Measurements from ENCODE around the gene DDX27. TPM values are rescaled to one million over a fixed set of nuclear protein-coding genes. Genes with fewer than 3 reads are reported as not detected.
A peak's percentile ranks its signal among the peaks of the same experiment; 100 is the strongest.

The DDX27 gene
- total RNA-seq, 2 donors from 2014 or later, result 18.2 to 42.8 TPM

DNA sequence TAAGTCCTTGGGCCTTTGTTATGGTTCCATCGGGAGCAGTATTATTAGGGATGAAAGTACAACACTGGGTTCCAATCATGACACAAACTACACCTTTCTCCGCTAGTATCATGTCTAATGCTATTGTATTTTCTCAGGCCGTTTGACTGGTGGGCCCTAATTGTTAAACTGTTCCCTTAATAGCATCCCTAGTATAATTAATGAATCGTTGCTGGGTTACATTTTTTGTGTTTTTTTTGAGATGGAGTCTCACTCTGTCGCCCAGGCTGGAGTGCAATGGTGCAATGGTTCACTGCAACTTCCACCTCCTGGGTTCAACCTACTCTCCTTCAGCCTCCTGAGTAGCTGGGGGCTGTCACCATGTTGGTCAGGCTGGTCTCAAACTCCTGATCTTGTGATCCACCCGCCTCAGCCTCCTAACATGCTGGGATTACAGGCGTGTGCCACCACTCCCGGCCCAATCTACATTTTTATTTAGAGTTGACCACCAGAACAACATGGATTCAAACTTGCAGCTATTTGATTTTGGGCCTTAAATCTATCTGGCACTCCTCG is 62.8 kb downstream of the DDX27 start:
- Histone ChIP-seq H3K36me3 (replicated peaks in 1 of 2; ENCODE audit: insufficient read depth in 1 of 2, low read depth in 2 of 2) (peaks cover 42 to 43% of the 10 kb centered on the region in 2 donors), H3K4me1 (peaks cover 43% of the 10 kb centered on the region), H3K27me3 (no peaks in the 10 kb centered on the region), H3K4me3 (no peak overlapping the region), H3K27ac (no peak overlapping the region), H3K9me3 (peaks cover 0 to 30% (median 0%) of the 10 kb centered on the region in 3 donors)
- ATAC-seq, result no peak
- 82 to 86% methylated on average over 9 of the region's 9 CpGs for WGBS, 2 donors
- intact Hi-C loops (cut with DNase I), result no loop called here
- TF ChIP-seq POLR2A (IDR thresholded peaks at IDR 0.05), result no peak
- TF ChIP-seq, protein P1, sequence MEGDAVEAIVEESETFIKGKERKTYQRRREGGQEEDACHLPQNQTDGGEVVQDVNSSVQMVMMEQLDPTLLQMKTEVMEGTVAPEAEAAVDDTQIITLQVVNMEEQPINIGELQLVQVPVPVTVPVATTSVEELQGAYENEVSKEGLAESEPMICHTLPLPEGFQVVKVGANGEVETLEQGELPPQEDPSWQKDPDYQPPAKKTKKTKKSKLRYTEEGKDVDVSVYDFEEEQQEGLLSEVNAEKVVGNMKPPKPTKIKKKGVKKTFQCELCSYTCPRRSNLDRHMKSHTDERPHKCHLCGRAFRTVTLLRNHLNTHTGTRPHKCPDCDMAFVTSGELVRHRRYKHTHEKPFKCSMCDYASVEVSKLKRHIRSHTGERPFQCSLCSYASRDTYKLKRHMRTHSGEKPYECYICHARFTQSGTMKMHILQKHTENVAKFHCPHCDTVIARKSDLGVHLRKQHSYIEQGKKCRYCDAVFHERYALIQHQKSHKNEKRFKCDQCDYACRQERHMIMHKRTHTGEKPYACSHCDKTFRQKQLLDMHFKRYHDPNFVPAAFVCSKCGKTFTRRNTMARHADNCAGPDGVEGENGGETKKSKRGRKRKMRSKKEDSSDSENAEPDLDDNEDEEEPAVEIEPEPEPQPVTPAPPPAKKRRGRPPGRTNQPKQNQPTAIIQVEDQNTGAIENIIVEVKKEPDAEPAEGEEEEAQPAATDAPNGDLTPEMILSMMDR (IDR thresholded peaks at IDR 0.05), result no peak
- no peak for DNase-seq

GRCh38 chr20:49282584-49283171 is 63.5 kb downstream of the DDX27 start:
- no peak for ATAC-seq
- Histone ChIP-seq H3K27ac (no peak overlapping the region), H3K36me3 (replicated peaks in 1 of 2; ENCODE audit: insufficient read depth in 1 of 2, low read depth in 2 of 2) (peaks cover 46 to 49% of the 10 kb centered on the region in 2 donors), H3K4me3 (no peak overlapping the region), H3K27me3 (no peaks in the 10 kb centered on the region), H3K9me3 (peaks cover 0 to 35% (median 0%) of the 10 kb centered on the region in 3 donors), H3K4me1 (peaks cover 41% of the 10 kb centered on the region)
- TF ChIP-seq, protein P1 (IDR thresholded peaks at IDR 0.05), result no peak
- TF ChIP-seq POLR2A (IDR thresholded peaks at IDR 0.05), result peak in 1 of 3 donors; percentile 2
- 79 to 83% methylated on average over 20 of the region's 20 CpGs for WGBS, 2 donors
- no peak for DNase-seq
- intact Hi-C loops (cut with DNase I), result no loop called here

- intact Hi-C loops (cut with DNase I), result no loop called here
- Histone ChIP-seq H3K9me3 (peaks cover 0 to 35% (median 0%) of the 10 kb centered on the region in 3 donors), H3K27me3 (no peaks in the 10 kb centered on the region), H3K4me1 (peaks cover 42% of the 10 kb centered on the region), H3K4me3 (no peak overlapping the region), H3K36me3 (replicated peaks in 1 of 2; ENCODE audit: insufficient read depth in 1 of 2, low read depth in 2 of 2) (peaks cover 50% of the 10 kb centered on the region in 2 donors), H3K27ac (no peak overlapping the region)
- TF ChIP-seq POLR2A (IDR thresholded peaks at IDR 0.05), result no peak
- TF ChIP-seq, protein P1 (IDR thresholded peaks at IDR 0.05), result no peak
- no peak for DNase-seq
- WGBS, 2 donors, result 87 to 93% methylated on average over 9 of the region's 9 CpGs
- no peak for ATAC-seq
Measured at GRCh38 chr20:49283176-49283702, 64.0 kb downstream of the DDX27 start.

DNA sequence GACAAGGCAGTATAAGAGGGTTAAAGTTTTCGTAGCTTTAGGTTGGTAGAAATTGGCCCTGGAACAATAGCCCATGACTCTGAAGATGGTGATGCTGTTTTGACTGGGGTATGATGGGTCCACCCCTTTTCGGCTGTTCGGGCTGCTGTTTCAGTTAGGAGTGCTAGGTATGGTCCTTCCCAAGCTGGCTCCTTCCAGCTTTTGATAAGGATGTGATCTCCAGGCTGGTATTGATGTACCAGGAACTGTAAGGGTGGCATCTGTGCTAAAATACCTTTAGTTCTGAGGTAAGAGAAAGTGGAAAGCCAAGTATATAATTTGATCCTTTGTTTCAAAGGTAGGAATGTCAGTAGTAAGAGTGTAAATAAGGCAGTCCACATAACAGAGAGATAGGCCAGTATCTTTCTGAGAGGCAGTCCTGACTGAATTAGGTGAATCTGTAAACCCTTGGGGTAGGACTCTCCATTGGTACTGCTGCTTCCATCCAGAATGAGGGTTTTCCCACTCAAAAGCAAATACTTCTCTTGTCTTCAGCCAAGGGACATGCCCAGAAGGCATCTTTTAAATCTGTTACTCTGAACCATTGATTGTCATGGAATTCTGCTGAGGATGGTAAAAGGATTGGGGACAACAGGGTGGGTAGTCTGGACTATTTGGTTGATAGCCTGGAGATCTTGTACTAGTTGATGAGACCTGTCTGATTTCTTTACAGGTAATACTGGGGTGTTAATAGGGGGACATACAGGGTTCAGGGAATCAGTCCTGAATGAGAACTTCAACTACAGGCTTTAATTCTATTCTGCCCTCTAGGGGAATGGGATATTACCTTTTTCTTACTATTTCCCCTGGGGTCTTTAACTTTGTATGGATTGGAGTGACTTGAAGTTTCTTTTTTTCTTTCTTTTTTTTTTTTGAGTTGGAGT is 64.7 kb downstream of the DDX27 start:
- Histone ChIP-seq H3K27ac (no peak overlapping the region), H3K4me1 (peaks cover 47% of the 10 kb centered on the region), H3K4me3 (no peak overlapping the region), H3K36me3 (replicated peaks in 1 of 2; ENCODE audit: insufficient read depth in 1 of 2, low read depth in 2 of 2) (peaks cover 50 to 52% of the 10 kb centered on the region in 2 donors), H3K27me3 (no peaks in the 10 kb centered on the region), H3K9me3 (peaks cover 0 to 35% (median 0%) of the 10 kb centered on the region in 3 donors)
- TF ChIP-seq POLR2A (IDR thresholded peaks at IDR 0.05), result no peak
- TF ChIP-seq, protein P1 (IDR thresholded peaks at IDR 0.05), result no peak
- ATAC-seq (no peak), DNase-seq (no peak)
- WGBS, 2 donors, result 93 to 95% methylated on average over 3 of the region's 3 CpGs
- intact Hi-C loops (cut with DNase I), result no loop called here
